Iris pigment epithelial cell (primary cell): Measurements from ENCODE around the gene LMAN2.
"Not testable (repeated sequence)": the region's sequence is repeated elsewhere in the genome, so short reads cannot be mapped to it uniquely, and the experiment has no call there.

Experiments
- DNase-seq: peaks from one replicate; pipeline ENCODE4 v3.0.0-alpha.2; 2011; ENCODE audit warnings: low read depth

The LMAN2 gene

DNA sequence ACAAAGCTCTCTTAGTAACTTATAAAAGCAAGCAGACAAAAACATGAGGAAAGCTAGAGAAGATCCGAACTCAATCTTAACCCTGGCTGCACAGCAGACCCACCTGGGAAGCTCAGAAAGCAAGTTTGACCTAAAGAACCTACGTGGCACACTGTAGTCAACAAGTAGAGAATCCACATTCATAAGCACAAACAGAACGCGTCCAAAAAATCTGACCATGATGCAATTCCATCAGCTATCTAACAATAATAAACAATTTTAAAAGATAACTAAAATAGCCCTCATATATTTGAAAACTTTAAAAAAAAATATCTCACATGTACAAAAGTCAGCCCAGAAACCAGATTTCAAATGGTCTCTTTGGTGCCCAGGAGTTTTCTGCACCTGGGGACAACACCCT lies 4.6 kb downstream of the LMAN2 start:
- DNase-seq = peak; percentile 35

DNA sequence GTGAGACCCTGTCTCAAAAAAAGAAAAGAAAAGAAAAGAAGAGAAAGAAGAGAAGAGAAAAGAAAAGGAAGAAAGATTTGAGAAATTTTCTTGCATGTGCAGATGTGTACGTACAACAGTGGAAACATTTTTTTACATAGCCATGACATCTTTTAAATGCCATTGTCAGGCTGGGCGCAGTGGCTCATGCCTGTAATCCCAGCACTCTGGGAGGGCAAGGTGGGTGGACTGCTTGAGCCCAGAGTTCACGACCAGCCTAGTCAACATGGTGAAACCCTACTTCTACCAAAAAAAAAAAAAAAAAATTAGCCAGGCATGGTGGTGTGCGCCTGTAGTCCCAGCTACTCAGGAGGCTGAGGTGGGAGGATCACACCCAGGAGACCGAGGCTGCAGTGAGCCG lies 6.6 kb downstream of the LMAN2 start:
- DNase-seq = no peak

DNA sequence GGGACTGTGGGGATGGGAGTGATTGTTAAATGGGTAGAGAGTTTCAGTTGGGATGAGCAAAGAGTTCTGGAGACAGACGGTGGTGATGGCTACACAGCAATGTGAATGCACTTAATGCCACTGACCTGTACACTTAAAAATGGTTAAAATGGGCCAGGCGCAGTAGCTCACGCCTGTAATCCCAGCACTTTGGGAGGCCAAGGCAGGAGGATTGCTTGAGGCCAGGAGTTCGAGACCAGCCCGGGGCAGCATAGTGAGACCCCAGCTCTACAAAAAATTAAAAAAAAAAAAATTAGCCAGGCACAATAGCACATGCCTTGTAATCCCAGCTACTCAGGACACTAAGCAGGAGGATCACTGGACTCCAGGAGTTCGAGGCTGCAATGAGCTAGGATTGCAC lies 7.7 kb downstream of the LMAN2 start:
- no peak for DNase-seq

DNA sequence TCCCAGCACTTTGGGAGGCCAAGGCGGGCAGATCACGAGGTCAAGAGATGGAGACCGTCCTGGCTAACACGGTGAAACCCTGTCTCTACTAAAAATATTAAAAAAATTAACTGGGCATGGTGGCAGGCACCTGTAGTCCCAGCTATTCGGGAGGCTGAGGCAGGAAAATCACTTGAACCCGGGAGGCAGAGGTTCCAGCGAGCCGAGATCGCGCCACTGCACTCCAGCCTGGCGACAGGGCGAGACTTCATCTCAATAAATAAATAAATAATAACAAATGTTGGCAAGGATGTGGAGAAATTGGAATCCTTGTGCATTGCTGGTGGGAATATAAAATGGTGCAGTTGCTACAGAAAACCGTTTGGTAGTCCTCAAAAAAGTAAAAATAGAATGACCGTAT lies 8.5 kb downstream of the LMAN2 start:
- DNase-seq = not testable (repeated sequence)

DNA sequence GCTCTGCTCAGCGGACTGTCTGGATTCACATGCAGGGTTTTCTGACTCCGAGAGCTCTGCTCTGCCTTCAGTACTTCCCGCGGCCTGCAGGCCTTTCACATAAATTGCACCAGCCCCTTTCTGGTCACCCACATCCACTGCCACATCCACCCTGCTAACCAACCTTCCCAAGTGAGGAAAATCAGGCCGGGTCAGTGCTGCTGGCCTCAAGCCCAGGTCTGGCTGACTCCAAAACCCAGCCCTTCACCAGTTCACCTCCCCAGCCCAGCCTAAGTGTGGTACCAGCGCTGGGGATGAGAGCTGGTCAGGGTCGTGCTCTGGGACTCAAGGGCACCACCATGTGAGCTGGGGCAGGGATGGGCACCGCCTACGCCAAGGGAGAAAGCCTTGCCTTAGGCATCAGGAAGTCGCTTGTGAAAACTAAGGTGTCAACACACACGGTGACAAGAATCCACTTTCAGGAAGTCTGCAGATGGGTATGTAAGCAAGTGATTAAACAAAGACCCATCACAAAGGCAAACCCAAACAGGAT lies 12.3 kb downstream of the LMAN2 start:
- DNase-seq = no peak

DNA sequence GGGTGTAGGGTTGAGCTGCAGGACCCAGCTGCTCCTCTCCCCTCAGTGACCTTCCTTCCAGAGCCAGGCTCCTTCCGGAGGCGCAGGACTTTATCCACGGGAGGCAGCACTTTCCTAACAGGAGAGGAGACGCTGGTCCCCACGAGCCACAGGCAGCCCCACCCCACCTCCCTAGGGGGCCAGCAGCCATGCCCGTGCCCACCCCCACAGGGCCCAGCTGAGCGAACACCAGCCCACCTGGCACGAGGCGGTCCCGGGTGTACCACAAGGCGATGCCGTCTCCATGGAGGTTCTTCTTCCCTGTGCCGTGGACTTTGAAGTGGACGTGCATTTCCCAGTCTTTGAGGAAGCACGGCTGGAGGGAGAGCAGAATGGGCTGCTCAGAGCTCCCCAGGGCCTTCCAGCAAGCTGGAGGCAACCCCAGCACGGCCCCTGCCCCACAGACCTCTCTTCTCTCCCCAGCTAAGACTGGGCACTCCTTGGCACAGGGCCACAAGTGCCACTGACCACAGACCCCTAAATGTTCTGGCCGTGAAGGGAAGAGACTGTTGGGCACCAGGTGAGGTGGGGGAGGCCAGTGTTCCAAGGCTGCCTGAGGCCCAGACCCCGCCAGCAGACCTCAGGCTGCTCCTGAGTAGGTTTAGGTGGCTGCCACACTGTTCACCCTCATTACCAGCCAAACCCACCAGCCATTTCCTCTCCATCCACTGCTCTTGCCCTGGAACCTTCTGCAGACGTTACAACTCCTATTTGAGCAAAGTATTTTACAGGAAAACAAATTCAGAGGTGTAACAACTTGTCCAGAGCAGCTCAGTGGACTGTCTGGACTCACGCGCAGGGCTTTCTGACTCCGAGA lies 13.0 kb downstream of the LMAN2 start:
- DNase-seq = no peak

DNA sequence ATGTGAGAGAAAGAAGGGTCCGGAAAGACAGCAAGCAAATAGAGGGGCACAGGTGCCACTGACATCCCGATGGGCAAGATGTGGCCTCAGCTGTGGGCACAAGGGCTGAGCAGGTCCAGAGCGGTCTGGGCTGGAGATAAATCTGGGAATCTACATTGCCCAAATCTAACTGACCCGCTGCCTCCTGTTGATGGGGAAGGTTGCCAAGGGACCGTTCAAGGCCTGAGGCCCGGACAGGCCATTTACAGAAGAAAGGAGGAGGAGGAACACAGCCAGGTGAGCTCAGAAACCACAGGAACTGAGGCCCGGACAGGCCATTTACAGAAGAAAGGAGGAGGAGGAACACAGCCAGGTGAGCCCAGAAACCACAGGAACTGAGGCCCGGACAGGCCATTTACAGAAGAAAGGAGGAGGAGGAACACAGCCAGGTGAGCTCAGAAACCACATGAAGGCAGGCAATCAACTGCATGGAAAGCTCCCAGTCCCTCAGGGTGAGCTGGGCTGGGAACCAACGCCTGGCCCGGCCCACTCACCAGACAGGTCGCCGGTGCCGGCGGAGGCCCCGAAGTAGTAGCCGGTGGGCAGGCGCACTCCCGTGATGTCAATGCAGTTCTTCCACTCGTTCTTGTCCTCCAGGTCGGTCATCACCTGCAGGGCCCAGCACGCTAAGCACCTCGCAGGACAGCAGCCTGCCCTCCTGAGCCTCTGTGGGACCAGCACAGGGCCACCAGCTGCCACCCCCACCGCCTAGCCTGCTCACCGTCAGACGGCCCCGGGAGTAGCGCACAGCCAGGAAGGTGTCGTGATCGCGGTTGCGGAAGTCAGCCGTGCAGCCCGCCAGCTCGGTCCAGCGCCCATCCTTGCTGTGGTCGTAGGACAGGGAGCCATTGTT lies 14.6 kb downstream of the LMAN2 start:
- no peak for DNase-seq

DNA sequence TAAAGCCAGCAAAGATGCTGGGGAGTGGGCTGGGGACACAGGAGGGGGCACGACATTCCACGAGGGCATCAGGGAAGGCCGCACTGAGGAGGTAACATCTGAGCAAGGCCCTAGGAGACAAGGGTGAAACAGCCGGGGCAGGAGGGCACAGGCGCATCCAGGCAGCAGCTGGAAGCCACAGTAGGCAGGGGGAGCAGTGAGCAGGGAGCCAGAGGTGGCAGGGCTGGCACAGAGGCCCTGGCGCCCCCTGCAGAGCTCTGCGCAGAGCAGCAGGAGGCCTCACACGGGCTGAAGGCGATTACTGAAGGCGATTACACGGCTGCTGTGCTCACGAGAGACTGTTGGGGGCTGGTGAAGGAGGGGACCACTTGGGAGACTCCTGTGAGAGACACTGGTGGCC lies 15.4 kb downstream of the LMAN2 start:
- DNase-seq = no peak

DNA sequence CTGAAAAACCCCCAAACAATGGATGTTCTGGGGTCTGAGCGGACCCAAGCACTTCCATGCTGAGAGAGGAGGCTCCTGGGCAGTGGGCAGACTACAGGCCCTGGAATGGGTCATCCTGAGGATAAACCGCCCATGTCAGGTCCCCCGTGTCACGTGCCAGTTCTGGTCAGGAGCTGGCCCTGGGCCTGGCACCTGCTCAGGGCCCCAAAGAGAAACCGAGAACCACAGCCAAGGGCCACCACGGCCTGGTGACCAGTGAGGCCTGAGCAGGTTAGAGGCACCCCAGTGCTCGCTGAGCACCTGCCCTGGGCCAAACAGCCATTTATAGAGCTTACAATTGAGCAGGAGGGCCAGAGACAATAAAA lies 15.8 kb downstream of the LMAN2 start:
- DNase-seq = no peak

DNA sequence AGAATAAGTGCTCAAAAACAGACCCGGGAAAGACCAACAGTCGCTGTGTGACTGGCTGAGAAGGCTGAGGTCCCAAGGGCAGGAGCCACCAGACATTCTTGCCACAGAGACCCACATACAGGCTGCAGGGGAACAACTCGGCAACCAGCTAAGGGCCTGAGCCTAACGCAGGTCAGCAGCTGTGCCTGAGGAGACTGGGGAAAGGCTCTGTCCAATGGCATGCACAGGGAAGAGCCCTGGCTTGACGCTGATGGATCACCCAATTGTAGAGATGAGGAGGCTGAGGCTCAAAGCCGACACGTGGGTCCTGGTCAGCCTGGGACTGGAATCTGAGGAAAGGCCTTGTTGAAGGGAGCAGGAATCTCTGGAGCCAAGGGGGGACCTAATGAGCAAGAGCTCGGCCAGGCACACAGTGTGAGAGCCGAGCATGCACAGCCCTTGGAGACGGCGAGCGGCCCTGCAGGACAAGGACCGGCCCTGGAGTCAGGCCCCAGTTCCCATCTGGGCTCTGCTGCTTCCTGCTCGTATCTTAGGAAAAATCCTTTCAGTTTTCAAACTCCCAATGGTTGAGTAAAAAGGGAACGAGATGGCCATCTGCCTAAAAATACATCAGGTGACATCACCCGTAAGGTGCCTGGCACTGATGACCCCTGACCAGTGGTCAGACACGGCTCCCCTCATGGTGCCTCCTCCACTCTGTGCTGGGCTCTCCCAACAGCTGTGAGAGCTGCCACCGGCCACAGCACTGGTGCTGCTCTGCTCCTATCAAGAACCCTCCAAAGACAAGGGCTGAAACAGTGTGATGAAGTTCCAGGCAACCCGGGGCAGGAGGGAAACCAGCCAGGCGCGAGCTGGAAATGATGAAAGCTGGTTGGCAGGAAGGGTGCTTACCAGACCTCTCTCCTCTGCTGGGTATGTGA lies 16.4 kb downstream of the LMAN2 start:
- no peak for DNase-seq

DNA sequence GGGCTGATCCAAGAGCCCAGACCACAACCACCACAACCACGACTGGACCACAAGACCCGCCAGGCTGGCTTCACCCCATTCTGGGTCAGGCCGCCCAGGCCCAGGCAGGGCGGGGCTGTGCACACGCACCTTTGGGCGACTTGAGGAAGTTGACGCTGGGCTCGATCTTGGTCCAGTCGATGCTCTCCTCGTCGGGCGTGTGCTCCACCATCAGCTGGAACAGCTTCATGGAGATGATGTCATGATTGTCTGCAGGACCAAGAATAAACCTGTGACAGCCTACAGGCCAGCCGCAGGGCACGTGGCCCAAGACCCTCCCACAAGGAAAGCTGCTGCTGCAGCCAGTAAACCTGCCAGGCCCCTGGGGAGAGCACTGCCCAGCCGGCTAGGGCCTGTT lies 17.3 kb downstream of the LMAN2 start:
- DNase-seq = no peak

DNA sequence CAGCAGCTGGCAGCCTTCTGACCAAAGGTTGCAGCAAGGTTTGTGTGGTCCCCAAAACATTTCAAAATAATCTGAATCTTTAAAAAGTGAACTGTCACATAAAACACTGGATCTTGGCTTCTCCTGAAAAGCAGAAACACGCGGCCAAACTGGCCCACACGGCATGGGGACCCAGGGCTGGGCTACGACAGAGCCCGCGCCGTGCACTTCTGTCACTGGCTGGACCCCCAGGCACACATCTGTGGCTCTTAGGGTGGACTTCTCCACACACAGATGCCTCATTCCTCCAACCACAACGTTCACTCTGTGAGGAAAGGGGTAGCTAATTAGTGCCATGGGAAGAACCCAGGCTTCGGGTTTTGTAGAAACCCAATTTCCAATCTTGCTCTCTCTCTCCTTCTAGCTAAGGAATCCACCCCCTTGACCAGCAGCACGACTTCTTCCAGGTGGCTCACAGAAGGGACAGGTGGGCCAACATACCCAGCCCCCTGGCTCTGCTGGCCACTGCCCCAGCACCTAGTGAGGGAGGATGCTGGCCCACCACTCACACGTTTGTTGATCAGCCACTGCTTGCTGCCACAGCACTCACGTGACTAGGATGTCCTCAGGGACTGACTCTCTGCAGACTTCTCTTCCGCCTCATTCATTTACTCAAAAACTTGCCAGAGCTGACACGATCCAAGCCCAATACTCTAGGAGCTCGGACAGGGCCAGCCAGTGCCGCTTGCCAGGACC lies 17.9 kb downstream of the LMAN2 start:
- no peak for DNase-seq

DNA sequence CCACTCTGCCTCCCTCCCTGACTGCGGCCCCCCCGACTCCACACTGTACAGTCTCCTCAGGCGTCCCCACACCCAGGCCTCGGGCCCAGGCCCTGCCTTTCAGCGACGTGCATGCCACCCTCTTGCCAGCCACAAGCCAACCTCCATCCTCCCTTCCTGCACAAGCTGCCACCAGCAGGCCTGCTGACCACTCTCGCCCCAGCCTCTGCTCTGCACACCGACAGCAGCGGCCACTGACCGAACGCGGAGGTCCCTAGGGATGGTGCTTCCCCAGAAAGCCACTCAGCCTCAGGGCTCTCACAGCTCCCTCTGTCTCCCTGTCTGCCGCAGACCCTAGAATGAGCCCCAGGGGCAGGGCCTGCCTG lies 18.6 kb downstream of the LMAN2 start:
- no peak for DNase-seq

DNA sequence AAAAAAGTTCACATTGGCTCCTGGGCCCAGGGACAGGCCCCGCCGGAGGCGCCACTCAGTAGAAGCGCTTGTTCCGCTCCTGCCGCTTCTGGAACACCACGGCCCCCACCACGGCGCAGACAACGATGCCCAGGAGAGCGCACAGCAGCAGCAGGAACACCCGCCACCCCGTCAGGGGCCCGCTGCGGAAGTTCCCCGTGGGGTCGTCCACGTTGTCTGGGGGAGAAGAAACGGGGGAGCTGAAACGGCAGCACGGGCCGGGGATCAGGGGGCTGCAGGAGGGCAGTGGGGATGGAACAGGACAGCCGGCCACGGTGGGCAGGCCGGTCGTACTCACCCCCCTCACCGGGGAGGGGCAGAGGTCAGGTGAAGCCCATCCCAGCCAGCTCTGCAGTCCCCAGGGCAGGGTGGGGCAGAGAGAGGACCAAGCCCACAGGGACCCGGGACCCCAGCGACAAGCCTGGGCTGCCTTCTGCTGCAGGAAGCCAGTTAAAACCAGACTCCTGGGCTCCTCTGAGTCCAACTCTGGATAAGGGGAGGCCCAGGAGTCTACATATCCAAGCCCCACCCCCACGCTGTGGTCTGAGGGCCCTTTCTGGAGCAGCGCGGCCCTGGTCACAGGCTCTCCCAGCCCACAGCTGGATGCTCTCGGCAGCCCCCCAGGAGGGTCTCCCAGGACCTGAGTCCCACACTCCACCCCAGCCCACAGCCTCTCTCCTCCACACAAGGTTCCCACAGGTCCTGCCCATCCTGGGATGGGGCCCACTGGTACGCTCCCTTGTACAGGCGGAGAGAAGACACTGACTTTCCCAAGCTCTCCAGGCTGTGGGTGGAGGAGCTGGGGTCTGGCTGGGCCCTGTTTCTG lies 19.2 kb downstream of the LMAN2 start:
- DNase-seq = no peak

DNA sequence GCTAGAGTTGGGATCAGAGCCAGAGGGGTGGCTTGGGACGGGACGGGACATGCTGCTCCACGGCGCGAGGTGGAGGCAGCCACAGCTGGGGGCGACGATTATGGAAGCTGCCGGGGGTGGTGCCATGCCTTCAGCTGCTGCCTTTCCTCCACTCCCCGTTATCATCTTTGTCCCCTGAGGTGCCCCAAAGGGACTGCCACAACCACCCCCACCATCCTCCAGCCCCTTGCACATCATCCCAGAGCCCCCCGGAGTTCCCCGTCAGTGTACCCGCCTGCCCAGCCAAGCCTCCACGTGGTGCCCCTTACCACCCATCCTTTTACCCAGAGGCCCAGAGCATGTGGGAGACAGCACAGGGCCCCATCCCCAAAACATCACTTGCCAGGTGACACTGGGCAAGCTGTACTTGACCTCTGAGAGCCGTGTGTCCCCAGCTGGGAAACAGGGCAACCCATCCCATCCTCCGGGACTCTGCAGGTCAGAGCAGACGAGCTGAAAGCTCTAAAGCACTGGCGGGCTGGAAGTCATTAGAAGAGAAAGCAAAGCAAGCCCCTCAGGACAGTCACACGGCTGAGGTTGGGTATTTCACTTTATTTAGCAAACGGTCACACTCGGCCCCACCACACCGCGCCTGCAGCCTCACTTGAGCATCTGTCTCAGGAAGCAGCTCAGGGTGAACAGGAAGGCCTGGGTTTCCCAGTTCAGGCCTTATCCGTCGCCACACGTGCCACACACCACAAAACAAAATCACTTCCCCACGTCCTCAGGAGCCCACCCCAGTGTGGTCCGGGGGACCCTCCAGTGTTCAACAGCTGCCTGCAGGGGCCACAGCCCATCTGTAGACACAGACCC lies 20.3 kb downstream of the LMAN2 start:
- DNase-seq = no peak

DNA sequence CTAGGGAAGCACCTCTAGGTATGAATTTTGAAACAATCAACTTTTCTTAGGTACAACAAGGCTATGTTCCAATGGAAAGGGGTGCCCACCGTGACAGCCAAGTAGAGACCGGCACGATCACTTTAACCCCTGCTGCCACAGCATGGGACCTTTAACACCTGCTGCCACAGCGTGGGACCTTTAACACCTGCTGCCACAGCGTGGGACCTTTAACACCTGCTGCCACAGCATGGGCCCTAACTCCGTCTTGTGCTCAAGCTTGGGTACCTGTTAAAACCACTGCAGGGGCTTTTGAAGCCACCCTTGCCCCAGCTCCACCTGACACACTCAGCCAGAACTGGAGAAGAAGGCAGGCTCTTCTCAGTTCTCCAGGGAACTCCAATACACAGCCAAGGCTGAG lies 21.6 kb downstream of the LMAN2 start:
- no peak for DNase-seq

DNA sequence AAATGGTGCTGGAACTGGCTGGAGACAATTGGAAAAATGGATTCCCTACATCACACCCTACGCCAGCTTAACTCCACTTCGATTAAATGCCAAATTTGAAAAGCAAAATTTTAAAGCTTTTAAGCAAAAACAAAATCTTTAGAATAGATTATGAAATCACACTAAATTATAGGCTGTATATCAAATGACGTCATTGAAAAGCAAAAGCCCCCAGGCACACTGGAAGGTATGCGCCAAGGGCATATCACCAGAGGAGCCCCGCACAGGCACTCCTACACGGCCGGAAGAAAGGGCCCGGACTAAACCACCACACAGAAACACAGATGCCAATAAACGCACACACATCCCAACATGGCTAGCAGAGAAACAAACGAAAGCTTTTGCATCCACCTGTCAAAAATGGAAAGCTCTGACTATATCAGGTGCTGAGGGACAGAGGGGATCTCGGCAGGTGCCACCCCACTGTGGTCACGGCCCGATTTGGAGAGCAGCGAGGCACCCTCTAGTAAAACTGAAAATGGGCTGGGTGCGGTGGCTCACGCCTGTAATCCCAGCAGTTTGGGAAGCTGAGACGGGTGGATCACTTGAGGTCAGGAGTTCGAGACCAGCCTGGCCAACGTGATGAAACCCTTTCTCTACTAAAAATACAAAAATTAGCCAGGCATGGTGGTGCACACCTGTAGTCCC lies 22.8 kb downstream of the LMAN2 start:
- DNase-seq = no peak
